Activated CD8-positive, alpha-beta memory T cell treated with anti-CD3 and anti-CD28 coated beads, Interleukin-2, amount 50 U/mL, for 24 hours (primary cell): ENCODE data around the gene MFSD8.
A peak's percentile ranks its signal among the peaks of the same experiment; 100 is the strongest.
"Not testable (repeated sequence)": the region's sequence is repeated elsewhere in the genome, so short reads cannot be mapped to it uniquely, and the experiment has no call there.

Experiments
- DNase-seq: peaks from one replicate; pipeline ENCODE4 v3.0.0-alpha.2; 2020; ENCODE audit errors: extremely low read depth

The MFSD8 gene

GRCh38 chr4:127965062-127965802 lies at the start of gene MFSD8, which contains the start of gene ABHD18:
Gene MFSD8 (minus strand): TSS chr4:127965173. CDS start chr4:127965133, 40 bp downstream.
Gene ABHD18 (plus strand): TSS chr4:127965406. CDS start chr4:127982956, 17,550 bp downstream.
- DNase-seq, result peak; percentile 97

DNA sequence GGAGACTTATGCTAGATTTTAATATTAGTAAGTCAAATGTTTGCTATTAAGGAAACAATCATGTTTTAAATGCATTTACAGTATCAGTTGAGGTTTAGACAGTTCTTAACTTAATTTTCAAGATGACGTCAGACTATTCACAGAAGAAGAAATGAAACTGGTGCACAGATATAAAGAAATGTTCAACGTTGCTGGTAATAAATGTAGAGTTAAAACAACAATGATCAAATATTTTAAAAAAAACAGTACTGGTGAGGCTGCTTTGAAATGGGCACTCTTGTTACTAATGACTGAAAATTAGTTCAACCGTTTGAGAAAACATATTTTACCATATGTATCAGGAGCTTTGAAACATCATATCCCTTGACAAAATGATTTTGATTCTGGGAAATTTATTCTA lies 44.5 kb upstream of the MFSD8 start:
- DNase-seq, result no peak

GRCh38 chr4:128006592-128006991 lies 41.6 kb upstream of the MFSD8 start:
- DNase-seq, result no peak

DNA sequence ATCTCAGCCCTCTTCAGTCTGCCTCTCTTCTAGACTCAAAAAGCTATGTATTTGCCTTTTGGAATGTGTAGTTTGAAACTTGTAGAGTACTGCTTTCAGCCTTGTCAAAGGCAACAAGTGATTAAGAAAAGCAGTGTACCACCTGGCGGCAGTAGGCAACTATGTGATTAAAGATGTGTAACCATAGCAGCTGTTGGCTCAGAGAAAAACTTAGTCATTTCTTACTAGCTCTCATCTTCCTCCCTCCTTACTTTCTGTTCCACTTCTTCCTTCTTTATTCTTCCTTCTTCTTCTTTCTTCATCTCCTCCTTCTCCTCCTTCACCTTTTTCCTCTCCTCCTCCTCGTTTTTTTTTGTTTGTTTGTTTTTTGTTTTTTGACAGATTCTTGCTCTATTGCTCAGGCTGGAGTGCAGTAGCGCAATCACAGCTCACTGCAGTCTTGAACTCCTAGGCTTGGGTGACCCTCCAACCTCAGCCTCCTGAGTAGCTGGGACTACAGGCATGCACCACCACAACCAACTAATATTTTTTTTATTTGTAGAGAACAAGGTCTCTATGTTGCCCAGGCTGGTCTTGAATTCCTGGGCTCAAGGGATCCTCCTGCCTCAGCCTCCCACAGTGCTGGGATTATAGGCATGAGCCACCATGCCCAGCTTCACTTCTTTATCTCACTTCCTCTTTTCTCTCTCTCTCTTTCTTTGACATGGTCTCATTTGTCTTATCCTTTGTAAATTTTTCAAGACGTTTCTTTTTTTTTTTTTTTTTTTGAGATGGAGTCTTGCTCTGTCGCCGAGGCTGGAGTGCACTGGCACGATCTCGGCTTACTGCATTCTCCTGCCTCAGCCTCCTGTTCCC lies 32.8 kb upstream of the MFSD8 start:
- DNase-seq, result no peak

GRCh38 chr4:127996521-127996920 lies 31.5 kb upstream of the MFSD8 start:
- not testable (repeated sequence) for DNase-seq

DNA sequence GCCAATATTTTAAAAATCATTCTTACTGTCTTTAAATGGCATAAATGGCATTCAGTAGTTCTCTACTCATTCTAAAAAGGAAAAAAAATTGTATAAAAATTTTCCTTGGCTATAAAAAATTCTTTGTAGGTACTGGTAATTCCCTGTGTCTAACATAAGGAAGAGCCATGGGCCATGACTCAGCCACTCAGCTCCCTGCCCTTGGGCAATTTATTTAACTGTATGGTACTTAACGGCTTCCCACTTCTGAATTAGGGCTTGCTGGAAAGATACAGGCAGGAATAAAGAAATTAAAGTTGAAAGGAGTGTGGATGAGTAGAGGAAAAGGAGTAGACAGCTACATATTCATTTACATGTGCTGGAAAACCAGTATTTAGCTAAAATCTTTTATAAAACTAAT lies 30.8 kb upstream of the MFSD8 start:
- DNase-seq, result no peak

GRCh38 chr4:127993151-127993550 lies 28.2 kb upstream of the MFSD8 start:
- DNase-seq, result no peak

DNA sequence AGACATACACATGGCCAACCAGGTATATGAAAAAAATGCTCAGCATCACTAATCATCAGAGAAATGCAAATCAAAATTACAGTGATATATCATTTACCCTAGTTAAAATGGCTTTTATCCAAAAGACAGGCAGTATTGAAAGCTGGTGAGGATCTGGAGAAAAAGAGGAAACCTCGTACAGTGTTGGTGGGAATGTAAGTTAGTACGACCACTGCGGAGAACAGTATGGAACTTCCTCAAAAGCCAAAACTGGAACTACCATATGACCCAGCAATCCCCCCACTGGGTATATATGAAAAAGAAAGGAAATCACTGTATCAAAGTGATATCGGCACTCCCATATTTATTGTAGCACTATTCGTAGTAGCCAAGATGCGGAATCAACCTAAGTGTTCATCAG lies 23.7 kb upstream of the MFSD8 start:
- DNase-seq, result no peak

DNA sequence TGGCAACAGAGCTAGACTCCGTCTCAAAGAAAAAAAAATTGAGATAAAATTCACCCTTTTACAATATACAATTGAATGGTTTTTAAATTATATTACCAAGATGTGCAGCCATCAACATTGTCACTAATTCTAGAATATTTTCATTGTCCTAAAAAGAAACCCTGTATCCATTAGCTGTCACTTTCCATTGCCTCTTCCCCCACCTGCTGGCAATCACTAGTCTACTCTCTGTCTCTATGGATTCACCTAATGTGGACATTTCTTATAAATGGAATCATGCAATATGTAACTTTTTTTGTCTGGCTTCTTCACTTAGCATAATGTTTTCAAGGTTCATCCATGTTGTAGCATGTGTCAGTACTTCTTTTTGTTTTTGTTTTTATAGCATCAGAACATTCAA lies 21.0 kb upstream of the MFSD8 start:
- DNase-seq, result no peak

GRCh38 chr4:127982445-127982844 lies 17.5 kb upstream of the MFSD8 start:
- DNase-seq, result no peak

- DNase-seq, result no peak
Measured at GRCh38 chr4:127978930-127979329, 14.0 kb upstream of the MFSD8 start.

- DNase-seq, result no peak
Measured at GRCh38 chr4:127975121-127975770, 10.3 kb upstream of the MFSD8 start.

GRCh38 chr4:127970925-127971324 lies 6.0 kb upstream of the MFSD8 start:
- DNase-seq, result not testable (repeated sequence)

GRCh38 chr4:127968586-127968985 lies 3.6 kb upstream of the MFSD8 start:
- no peak for DNase-seq

GRCh38 chr4:127967141-127967775 lies 2.3 kb upstream of the MFSD8 start:
- no peak for DNase-seq

- DNase-seq, result peak; percentile 44
Measured at GRCh38 chr4:127965803-127966175, 816 bp upstream of the MFSD8 start.

DNA sequence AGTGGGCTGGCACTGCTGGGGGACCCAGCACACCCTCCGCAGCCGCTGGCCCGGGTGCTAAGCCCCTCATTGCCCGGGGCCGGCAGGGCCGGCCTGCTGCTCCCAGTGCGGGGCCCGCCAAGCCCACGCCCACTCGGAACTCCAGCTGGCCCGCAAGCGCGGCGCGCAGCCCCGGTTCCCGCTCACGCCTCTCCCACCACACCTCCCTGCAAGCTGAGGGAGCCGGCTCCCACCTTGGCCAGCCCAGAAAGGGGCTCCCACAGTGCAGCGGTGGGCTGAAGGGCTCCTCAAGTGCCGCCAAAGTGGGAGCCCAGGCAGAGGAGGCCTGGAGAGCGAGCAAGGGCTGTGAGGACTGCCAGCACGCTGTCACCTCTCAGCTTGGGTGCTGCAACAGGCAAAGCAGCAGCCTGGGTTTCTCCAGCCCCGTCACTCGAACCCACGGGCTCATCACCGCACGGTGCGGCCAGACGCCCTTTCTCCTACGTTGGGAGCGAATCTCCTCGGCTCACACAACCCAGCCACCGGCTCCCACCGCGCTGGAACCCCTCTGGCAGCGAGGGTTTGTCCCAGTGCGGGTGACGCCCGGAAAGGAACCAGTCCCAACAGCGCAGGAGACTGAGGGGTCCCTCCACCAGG lies 429 bp downstream of the MFSD8 start:
- not testable (repeated sequence) for DNase-seq

DNA sequence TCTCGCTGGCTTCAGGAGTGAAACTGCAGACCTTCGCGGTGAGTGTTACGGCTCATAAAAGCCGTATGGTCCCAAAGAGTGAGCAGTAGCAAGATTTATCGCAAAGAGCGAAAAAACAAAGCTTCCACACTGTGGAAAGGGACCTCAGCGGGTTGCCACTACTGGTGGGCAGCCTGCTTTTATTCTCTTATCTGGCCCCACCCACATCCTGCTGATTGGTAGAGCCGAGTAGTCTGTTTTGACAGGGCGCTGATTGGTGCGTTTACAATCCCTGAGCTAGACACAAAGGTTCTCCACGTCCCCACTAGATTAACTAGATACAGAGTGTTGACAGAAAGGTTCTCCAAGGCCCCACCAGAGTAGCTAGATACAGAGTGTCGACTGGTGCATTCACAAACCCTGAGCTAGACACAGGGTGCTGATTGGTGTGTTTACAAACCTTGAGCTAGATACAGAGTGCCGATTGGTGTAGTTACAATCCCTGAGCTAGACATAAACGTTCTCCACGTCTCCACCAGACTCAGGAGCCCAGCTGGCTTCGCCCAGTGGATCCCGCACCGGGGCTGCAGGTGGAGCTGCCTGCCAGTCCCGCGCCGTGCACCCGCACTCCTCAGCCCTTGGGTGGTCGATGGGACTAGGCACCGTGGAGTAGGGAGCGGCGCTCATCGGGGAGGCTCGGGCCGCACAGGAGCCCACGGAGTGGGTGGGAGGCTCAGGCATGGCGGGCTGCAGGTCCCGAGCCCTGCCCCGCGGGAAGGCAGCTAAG lies 1.2 kb downstream of the MFSD8 start:
- not testable (repeated sequence) for DNase-seq

- no peak for DNase-seq
Measured at GRCh38 chr4:127959794-127960193, 5.2 kb downstream of the MFSD8 start.

- no peak for DNase-seq
Measured at GRCh38 chr4:127957105-127957504, 7.9 kb downstream of the MFSD8 start.

GRCh38 chr4:127936974-127937373 lies 28.0 kb downstream of the MFSD8 start:
- DNase-seq, result no peak
